GM12878 (cell line): ENCODE data around the gene ADA. TPM values are rescaled to one million over a fixed set of nuclear protein-coding genes. Genes with fewer than 3 reads are reported as not detected.
A peak's percentile ranks its signal among the peaks of the same experiment; 100 is the strongest.

Experiments
- IKZF1 ChIP-seq: fragments of 450-650 bp; conservative IDR thresholded peaks from 2 replicates; pipeline ENCODE4 v1.6.1; 2017; ENCODE audit warnings: antibody characterized with exemption, mild to moderate bottlenecking
- MEF2A ChIP-seq: IDR thresholded peaks from 2 replicates; pipeline ENCODE4 v1.6.1; 2011; ENCODE audit warnings: low read depth, mild to moderate bottlenecking, low read length, moderate library complexity; ENCODE audit not compliant: insufficient read depth
- RAD51 ChIP-seq: fragments of 450-650 bp; IDR thresholded peaks from 2 replicates; pipeline ENCODE4 v1.6.1; 2016; ENCODE audit warnings: moderate library complexity, mild to moderate bottlenecking, inconsistent platforms
- RELA ChIP-seq: fragments of 450-650 bp; IDR thresholded peaks from 2 replicates; pipeline ENCODE4 v1.8.0; 2014; ENCODE audit warnings: borderline replicate concordance; ENCODE audit not compliant: partially characterized antibody
- RFX5 ChIP-seq: IDR thresholded peaks from 2 replicates; pipeline ENCODE4 v1.6.1; 2011; ENCODE audit warnings: low read depth, low read length, improper control_type of control experiment
- SMARCA5 ChIP-seq: fragments of 450-650 bp; IDR thresholded peaks from 2 replicates; pipeline ENCODE4 v1.6.1; 2017; ENCODE audit warnings: mild to moderate bottlenecking
- TCF12 ChIP-seq: IDR thresholded peaks from 2 replicates; pipeline ENCODE4 v1.6.1; 2011; ENCODE audit warnings: low read depth, mild to moderate bottlenecking, low read length
- YY1 ChIP-seq: IDR thresholded peaks from 2 replicates; pipeline ENCODE4 v1.6.1; 2011; ENCODE audit warnings: low read depth, mild to moderate bottlenecking, low read length
- ZNF207 ChIP-seq: fragments of 450-650 bp; IDR thresholded peaks from 2 replicates; pipeline ENCODE4 v1.6.1; 2014; ENCODE audit warnings: antibody characterized with exemption, mild to moderate bottlenecking, borderline replicate concordance
- ZSCAN29 ChIP-seq: fragments of 450-650 bp; IDR thresholded peaks from 2 replicates; pipeline ENCODE4 v1.6.1; 2017; ENCODE audit warnings: mild to moderate bottlenecking, moderate library complexity
- polyA plus RNA-seq, 11 experiments: library from polyadenylated mRNA; depleted of rRNA in 4 of 11; unstranded in 6 of 11; stranded (reverse) in 5 of 11; fragments of >200 nt; fragmentation: Nextera tagmentation in 4 of 11; fragmentation: Illumina TruSeq in 1 of 11; extraction: Ambion mirVana in 4 of 11; extraction: Trizol in 1 of 11; gene quantifications; 1 replicate in 1 of 11; 2 replicates in 10 of 11; pipeline versions ENCODE4 v1.2.1 to v1.2.3, GENCODE V29; 2011 to 2016; ENCODE audit warnings: inconsistent platforms in 2 of 11, missing spikeins in 2 of 11, low read depth in 1 of 11
- total RNA-seq, 4 experiments: library from RNA; depleted of rRNA in 3 of 4; stranded (reverse); fragments of >200 nt in 3 of 4; fragmentation: Illumina TruSeq in 1 of 4; extraction: Trizol in 1 of 4; gene quantifications; 2 replicates each; pipeline versions ENCODE4 v1.2.1 to v1.2.3, GENCODE V29; 2013 to 2021
- TF ChIP-seq, protein P1 (sequence below): fragments of 450-650 bp; IDR thresholded peaks from 2 replicates; pipeline ENCODE4 v1.6.1; 2016; ENCODE audit warnings: mild to moderate bottlenecking, moderate library complexity, borderline replicate concordance
- TF ChIP-seq, protein P2 (sequence below): IDR thresholded peaks from 2 replicates; pipeline ENCODE4 v1.6.1; 2012; ENCODE audit warnings: improper control_type of control experiment, low read depth, low read length; ENCODE audit not compliant: insufficient replicate concordance
- TF ChIP-seq, protein P3 (sequence below): fragments of 450-650 bp; IDR thresholded peaks from 2 replicates; pipeline ENCODE4 v1.6.1; 2017; ENCODE audit warnings: borderline replicate concordance
- TF ChIP-seq, protein P4 (sequence below): fragments of 450-650 bp; formaldehyde crosslinking; IDR thresholded peaks from 2 replicates; pipeline ENCODE4 v1.4.0; 2020; ENCODE audit warnings: mild to moderate bottlenecking, moderate library complexity
- TF ChIP-seq, protein P5 (sequence below): IDR thresholded peaks from 2 replicates; pipeline ENCODE4 v1.6.1; 2012; ENCODE audit warnings: low read depth, low read length, improper control_type of control experiment

The ADA gene
- total and polyA plus RNA-seq, 10 of the 15 experiments (the other 5 are each of a cell fraction or from before 2014, with no cell fraction given): 40.9 to 217 (median 90.8) TPM

DNA sequence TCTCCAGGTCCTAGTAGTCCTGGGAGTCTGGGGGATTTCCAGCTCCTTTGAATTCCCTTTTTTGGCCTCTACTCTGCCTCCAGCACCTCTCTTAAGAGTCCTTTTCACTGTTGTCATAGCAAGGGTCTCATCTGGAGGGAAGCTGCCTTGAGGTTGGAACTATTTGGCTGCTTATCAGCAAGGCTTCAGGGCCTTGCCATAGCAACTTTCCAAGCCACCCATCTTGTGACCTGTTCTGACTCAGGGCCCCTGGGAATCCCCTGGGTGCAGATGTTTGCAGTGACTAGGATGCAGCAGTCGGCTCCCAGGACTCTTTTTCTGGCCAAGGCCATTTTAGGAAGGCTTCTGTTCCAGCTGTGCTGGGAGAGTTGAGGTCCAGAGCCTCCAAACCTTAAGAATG, 56.8 kb downstream of the ADA start (continued):
- TF ChIP-seq, protein P1, sequence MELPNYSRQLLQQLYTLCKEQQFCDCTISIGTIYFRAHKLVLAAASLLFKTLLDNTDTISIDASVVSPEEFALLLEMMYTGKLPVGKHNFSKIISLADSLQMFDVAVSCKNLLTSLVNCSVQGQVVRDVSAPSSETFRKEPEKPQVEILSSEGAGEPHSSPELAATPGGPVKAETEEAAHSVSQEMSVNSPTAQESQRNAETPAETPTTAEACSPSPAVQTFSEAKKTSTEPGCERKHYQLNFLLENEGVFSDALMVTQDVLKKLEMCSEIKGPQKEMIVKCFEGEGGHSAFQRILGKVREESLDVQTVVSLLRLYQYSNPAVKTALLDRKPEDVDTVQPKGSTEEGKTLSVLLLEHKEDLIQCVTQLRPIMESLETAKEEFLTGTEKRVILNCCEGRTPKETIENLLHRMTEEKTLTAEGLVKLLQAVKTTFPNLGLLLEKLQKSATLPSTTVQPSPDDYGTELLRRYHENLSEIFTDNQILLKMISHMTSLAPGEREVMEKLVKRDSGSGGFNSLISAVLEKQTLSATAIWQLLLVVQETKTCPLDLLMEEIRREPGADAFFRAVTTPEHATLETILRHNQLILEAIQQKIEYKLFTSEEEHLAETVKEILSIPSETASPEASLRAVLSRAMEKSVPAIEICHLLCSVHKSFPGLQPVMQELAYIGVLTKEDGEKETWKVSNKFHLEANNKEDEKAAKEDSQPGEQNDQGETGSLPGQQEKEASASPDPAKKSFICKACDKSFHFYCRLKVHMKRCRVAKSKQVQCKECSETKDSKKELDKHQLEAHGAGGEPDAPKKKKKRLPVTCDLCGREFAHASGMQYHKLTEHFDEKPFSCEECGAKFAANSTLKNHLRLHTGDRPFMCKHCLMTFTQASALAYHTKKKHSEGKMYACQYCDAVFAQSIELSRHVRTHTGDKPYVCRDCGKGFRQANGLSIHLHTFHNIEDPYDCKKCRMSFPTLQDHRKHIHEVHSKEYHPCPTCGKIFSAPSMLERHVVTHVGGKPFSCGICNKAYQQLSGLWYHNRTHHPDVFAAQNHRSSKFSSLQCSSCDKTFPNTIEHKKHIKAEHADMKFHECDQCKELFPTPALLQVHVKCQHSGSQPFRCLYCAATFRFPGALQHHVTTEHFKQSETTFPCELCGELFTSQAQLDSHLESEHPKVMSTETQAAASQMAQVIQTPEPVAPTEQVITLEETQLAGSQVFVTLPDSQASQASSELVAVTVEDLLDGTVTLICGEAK: no peak
- TF ChIP-seq RFX5 (no peak), RAD51 (no peak), MEF2A (no peak), ZNF207 (no peak), SMARCA5 (no peak), YY1 (0 out of 2 replicates have a peak, but pooled peaks have one; percentile 11), ZSCAN29 (no peak), TCF12 (0 out of 2 replicates have a peak, but pooled peaks have one; percentile 32), RELA (peak; percentile 45), IKZF1 (peak; percentile 60; the same call in 1 of the 2 replicates)
- TF ChIP-seq, protein P2, sequence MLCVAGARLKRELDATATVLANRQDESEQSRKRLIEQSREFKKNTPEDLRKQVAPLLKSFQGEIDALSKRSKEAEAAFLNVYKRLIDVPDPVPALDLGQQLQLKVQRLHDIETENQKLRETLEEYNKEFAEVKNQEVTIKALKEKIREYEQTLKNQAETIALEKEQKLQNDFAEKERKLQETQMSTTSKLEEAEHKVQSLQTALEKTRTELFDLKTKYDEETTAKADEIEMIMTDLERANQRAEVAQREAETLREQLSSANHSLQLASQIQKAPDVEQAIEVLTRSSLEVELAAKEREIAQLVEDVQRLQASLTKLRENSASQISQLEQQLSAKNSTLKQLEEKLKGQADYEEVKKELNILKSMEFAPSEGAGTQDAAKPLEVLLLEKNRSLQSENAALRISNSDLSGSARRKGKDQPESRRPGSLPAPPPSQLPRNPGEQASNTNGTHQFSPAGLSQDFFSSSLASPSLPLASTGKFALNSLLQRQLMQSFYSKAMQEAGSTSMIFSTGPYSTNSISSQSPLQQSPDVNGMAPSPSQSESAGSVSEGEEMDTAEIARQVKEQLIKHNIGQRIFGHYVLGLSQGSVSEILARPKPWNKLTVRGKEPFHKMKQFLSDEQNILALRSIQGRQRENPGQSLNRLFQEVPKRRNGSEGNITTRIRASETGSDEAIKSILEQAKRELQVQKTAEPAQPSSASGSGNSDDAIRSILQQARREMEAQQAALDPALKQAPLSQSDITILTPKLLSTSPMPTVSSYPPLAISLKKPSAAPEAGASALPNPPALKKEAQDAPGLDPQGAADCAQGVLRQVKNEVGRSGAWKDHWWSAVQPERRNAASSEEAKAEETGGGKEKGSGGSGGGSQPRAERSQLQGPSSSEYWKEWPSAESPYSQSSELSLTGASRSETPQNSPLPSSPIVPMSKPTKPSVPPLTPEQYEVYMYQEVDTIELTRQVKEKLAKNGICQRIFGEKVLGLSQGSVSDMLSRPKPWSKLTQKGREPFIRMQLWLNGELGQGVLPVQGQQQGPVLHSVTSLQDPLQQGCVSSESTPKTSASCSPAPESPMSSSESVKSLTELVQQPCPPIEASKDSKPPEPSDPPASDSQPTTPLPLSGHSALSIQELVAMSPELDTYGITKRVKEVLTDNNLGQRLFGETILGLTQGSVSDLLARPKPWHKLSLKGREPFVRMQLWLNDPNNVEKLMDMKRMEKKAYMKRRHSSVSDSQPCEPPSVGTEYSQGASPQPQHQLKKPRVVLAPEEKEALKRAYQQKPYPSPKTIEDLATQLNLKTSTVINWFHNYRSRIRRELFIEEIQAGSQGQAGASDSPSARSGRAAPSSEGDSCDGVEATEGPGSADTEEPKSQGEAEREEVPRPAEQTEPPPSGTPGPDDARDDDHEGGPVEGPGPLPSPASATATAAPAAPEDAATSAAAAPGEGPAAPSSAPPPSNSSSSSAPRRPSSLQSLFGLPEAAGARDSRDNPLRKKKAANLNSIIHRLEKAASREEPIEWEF: no peak
- TF ChIP-seq, protein P3, sequence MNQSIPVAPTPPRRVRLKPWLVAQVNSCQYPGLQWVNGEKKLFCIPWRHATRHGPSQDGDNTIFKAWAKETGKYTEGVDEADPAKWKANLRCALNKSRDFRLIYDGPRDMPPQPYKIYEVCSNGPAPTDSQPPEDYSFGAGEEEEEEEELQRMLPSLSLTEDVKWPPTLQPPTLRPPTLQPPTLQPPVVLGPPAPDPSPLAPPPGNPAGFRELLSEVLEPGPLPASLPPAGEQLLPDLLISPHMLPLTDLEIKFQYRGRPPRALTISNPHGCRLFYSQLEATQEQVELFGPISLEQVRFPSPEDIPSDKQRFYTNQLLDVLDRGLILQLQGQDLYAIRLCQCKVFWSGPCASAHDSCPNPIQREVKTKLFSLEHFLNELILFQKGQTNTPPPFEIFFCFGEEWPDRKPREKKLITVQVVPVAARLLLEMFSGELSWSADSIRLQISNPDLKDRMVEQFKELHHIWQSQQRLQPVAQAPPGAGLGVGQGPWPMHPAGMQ: no peak
- TF ChIP-seq, protein P4, sequence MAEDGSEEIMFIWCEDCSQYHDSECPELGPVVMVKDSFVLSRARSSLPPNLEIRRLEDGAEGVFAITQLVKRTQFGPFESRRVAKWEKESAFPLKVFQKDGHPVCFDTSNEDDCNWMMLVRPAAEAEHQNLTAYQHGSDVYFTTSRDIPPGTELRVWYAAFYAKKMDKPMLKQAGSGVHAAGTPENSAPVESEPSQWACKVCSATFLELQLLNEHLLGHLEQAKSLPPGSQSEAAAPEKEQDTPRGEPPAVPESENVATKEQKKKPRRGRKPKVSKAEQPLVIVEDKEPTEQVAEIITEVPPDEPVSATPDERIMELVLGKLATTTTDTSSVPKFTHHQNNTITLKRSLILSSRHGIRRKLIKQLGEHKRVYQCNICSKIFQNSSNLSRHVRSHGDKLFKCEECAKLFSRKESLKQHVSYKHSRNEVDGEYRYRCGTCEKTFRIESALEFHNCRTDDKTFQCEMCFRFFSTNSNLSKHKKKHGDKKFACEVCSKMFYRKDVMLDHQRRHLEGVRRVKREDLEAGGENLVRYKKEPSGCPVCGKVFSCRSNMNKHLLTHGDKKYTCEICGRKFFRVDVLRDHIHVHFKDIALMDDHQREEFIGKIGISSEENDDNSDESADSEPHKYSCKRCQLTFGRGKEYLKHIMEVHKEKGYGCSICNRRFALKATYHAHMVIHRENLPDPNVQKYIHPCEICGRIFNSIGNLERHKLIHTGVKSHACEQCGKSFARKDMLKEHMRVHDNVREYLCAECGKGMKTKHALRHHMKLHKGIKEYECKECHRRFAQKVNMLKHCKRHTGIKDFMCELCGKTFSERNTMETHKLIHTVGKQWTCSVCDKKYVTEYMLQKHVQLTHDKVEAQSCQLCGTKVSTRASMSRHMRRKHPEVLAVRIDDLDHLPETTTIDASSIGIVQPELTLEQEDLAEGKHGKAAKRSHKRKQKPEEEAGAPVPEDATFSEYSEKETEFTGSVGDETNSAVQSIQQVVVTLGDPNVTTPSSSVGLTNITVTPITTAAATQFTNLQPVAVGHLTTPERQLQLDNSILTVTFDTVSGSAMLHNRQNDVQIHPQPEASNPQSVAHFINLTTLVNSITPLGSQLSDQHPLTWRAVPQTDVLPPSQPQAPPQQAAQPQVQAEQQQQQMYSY (CRISPR knock-in tag): no peak
- TF ChIP-seq, protein P5, sequence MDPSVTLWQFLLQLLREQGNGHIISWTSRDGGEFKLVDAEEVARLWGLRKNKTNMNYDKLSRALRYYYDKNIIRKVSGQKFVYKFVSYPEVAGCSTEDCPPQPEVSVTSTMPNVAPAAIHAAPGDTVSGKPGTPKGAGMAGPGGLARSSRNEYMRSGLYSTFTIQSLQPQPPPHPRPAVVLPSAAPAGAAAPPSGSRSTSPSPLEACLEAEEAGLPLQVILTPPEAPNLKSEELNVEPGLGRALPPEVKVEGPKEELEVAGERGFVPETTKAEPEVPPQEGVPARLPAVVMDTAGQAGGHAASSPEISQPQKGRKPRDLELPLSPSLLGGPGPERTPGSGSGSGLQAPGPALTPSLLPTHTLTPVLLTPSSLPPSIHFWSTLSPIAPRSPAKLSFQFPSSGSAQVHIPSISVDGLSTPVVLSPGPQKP: no peak
